ENCODE data around the gene GOLM1. TPM values are rescaled to one million over a fixed set of nuclear protein-coding genes. Genes with fewer than 3 reads are reported as not detected.

Gene GOLM1
- total and polyA plus RNA-seq, 10 of the 15 experiments (the other 5 are each of a cell fraction or from before 2014, with no cell fraction given), result 0.41 to 25.9 (median 18.7) TPM

DNA sequence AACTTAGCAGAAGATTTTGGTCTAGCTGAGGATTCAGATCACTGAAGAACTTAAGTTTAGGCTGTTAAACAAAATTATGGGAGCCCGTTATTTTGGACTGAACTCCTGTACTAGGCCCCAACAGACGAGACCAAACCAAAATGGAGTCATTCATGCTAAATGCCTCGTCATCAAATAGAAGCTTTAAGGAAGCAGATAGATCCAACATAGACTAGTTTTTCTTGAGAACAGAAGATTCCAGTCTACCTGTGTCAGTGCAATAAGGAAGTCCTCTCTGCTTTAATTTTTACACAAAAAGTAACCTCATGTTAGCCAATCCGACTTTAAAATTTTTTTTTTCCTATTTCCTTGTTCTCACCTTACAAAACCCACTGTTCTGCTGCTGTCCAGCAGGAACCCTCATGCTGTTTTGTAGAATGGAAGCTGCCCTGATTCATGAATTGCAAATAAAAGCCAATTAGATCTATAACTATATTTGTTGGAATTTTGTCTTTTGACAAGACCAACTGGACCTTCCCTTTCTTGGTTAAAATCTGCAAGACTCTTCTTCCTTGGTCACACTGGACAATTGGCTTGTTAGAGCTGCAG is 29.0 kb upstream of the GOLM1 start (continued):
- TF ChIP-seq, protein P1, sequence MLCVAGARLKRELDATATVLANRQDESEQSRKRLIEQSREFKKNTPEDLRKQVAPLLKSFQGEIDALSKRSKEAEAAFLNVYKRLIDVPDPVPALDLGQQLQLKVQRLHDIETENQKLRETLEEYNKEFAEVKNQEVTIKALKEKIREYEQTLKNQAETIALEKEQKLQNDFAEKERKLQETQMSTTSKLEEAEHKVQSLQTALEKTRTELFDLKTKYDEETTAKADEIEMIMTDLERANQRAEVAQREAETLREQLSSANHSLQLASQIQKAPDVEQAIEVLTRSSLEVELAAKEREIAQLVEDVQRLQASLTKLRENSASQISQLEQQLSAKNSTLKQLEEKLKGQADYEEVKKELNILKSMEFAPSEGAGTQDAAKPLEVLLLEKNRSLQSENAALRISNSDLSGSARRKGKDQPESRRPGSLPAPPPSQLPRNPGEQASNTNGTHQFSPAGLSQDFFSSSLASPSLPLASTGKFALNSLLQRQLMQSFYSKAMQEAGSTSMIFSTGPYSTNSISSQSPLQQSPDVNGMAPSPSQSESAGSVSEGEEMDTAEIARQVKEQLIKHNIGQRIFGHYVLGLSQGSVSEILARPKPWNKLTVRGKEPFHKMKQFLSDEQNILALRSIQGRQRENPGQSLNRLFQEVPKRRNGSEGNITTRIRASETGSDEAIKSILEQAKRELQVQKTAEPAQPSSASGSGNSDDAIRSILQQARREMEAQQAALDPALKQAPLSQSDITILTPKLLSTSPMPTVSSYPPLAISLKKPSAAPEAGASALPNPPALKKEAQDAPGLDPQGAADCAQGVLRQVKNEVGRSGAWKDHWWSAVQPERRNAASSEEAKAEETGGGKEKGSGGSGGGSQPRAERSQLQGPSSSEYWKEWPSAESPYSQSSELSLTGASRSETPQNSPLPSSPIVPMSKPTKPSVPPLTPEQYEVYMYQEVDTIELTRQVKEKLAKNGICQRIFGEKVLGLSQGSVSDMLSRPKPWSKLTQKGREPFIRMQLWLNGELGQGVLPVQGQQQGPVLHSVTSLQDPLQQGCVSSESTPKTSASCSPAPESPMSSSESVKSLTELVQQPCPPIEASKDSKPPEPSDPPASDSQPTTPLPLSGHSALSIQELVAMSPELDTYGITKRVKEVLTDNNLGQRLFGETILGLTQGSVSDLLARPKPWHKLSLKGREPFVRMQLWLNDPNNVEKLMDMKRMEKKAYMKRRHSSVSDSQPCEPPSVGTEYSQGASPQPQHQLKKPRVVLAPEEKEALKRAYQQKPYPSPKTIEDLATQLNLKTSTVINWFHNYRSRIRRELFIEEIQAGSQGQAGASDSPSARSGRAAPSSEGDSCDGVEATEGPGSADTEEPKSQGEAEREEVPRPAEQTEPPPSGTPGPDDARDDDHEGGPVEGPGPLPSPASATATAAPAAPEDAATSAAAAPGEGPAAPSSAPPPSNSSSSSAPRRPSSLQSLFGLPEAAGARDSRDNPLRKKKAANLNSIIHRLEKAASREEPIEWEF (IDR thresholded peaks at IDR 0.05; ENCODE audit: insufficient replicate concordance, low read depth, low read length), result no peak
- TF ChIP-seq, protein P2, sequence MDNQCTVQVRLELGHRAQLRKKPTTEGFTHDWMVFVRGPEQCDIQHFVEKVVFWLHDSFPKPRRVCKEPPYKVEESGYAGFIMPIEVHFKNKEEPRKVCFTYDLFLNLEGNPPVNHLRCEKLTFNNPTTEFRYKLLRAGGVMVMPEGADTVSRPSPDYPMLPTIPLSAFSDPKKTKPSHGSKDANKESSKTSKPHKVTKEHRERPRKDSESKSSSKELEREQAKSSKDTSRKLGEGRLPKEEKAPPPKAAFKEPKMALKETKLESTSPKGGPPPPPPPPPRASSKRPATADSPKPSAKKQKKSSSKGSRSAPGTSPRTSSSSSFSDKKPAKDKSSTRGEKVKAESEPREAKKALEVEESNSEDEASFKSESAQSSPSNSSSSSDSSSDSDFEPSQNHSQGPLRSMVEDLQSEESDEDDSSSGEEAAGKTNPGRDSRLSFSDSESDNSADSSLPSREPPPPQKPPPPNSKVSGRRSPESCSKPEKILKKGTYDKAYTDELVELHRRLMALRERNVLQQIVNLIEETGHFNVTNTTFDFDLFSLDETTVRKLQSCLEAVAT (IDR thresholded peaks at IDR 0.05), result no peak
- TF ChIP-seq RB1 (IDR thresholded peaks at IDR 0.05; ENCODE audit: borderline replicate concordance), result no peak
- no peak for TF ChIP-seq DPF2 (IDR thresholded peaks at IDR 0.05)
- TF ChIP-seq YY1 (IDR thresholded peaks at IDR 0.05; ENCODE audit: low read depth, low read length), result no peak
